ENCODE results near the gene ARHGAP4.

ARHGAP4 gene

DNA sequence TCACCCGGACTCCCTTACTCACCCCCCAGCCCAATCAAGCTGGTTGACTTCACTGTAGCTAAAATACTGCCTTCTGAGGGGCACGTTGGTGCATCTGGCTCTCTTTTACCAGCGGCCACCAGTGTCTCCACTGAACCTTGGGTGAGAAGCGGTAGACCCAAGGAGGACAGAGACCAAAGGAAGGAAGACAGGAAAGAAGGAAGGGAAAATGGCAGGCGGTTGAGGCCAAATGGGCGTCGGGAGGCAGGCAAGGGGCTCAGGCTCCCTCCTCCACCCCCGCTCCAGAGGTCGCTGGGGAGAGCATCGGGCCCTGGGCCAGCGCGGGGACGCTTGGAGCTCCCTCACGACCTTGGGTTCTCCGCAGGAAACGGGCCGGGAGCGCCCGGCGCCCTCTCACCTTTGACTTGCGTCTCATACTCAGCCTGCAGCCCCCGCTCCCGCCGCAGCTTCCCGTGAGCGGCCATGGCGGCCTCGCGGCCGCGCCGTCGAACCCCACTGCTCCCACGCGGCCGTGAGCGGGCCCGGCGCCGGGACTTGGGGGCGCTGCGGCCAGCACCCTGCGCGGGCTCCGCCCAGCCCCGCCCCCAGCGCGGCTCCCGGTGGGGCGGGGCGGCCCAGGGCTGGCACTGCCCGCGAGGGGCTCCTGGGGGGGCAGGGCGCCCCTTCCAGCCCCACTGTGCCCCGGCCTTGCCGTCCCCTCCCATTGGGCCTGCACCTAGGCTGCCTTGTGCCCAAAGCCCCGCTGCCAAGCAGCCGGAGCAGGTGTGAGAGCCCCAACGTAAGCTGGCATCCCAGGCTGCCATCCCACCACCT lies at the start of gene ARHGAP4:
ARHGAP4 (minus strand) TSS at position 526 of the 813 bp plus-strand sequence; CDS start at position 464, 62 bp downstream.
- peak; percentile 14 for DNase-seq

DNA sequence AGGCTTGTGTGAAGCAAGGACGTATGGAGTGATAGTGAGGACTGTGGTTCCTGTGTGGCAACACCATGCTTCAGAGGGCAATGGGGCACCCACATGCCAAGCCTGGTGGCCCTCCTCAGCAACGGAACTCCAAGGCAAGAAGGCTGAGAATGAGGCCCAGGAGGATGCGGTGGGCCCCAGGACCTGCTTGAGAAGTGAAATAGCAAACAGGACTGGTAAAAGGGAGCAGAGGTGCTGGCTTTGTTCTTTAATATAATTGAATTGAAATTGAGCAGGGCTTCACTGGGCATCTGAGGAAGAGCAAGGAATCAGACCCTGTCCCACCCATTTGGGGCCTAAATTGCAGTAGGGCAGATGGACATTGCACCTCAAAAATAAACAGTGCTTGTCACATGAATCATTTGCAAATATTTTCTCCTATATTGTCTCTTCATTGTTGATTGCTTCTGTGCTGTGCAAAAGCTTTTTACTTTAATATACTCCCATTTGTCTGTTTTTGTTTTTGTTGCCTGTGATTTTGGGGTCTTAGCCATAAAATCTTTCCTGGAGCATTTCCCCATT lies 48.7 kb upstream of the ARHGAP4 start:
- DNase-seq: no peak

DNA sequence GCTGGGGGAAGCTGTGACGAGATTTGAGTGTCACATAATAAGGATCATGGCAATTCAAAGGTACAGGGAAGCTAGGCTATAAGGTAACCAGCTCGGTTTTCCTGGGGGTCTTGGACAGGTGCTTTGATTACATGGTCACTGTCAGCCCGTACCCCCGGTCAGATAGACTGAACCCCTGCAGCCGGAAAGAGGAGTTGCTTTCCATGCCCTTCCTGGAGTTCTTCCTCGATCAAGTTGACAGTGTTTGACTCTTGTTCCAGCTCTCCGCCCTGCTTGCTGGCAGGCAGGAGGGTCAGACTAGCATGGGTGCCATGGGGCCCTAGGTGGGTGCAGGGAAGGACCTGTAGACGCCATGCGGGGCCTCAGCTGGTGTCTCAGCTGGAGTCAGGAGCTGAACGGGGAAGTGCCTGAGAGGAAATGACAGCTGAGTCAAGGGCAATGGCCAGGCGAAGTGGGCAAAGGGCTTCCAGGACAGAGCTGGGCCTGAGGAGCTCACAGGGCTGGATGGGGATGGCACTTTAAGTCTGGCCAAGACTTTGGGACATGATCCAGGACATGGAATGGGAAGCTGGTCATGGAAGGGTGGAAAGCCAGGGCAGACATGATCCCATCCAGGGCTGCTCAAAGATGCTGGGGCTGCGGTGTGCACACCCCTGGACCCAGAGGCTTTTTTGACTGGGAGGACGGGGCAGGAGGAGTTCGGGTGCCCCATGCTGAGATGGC lies 48.1 kb upstream of the ARHGAP4 start:
- DNase-seq: no peak

DNA sequence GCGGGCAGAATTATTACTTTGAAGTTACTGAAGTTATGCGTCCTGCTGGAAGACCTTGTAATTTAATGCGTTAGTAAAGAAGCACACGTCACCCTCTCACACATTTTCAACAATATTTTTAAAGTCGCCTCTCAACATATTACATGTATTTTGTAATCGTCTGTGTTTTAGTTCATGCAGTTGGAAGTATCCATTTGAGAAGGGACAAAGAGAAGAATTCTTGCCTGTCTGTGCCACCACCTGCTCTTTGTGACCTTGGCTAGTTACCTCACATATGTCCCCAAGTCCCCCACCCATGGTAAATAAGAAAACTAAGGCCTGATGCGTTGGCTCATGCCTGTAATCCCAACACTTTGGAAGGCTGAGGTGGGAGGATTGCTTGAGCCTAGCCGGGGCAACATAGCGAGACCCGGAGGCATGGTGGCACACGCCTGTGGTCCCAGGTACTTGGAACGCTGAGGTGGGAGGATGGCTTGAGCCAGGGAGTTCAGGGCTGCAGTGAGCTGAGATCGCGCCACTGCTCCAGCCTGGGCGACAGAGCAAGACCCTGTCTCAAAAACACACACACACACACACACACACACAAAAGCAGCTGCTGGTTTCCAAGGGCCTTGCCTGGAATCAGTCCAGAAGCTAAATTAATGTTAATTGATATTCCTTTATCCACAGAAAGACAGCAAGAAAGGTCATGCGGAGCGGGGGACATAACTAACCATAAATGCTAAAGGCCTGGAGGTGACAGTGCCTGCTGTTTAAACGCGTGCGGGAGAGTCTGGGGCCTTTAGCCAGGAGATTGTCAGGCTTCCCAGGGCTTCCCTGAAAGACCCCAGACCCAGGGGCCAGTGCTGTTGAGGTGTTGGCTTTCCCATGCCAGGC lies 47.3 kb upstream of the ARHGAP4 start:
- no peak for DNase-seq

DNA sequence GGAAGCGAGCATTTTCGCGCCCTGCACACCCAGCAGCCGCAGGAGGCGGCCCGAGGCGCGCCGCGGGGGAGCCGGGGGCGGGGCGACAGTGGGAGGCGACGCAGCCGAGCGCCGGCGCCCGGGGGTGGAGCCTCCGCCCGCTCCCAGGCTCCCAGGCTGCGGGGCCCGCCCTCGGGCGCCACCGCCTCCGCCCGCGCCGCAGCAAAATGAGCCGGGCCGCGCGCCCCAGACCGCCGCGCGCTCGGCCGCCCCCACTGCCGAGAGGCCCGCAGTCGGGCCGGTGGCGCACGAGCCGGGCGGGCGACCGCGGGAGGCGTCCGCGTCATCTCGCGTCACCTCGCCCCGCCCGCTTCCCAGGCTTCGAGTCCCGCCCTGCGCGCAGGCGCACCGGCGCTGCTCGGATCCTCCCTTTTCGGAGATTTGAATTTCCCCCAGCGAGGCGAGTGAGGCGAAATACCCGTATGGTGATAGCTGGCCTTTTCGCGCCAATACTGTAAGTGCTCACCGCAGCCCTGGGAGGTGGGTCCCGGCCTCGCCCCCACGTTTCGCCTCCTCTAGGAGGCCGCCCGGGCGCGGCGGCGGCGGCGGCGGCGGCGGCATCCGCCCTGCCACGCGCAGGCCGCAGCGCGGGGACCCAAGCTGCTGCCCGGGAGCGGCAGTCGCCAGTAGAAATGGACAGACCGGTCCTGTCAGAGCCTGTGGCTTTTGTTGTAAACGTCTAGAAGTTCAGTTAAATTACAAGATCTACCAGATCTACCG lies 46.5 kb upstream of the ARHGAP4 start, which contains the start of gene TMEM187:
TMEM187 (plus strand) TSS at position 387 of the 759 bp plus-strand sequence. CDS start 9,309 bp downstream, outside the sequence.
- peak; percentile 87 for DNase-seq

DNA sequence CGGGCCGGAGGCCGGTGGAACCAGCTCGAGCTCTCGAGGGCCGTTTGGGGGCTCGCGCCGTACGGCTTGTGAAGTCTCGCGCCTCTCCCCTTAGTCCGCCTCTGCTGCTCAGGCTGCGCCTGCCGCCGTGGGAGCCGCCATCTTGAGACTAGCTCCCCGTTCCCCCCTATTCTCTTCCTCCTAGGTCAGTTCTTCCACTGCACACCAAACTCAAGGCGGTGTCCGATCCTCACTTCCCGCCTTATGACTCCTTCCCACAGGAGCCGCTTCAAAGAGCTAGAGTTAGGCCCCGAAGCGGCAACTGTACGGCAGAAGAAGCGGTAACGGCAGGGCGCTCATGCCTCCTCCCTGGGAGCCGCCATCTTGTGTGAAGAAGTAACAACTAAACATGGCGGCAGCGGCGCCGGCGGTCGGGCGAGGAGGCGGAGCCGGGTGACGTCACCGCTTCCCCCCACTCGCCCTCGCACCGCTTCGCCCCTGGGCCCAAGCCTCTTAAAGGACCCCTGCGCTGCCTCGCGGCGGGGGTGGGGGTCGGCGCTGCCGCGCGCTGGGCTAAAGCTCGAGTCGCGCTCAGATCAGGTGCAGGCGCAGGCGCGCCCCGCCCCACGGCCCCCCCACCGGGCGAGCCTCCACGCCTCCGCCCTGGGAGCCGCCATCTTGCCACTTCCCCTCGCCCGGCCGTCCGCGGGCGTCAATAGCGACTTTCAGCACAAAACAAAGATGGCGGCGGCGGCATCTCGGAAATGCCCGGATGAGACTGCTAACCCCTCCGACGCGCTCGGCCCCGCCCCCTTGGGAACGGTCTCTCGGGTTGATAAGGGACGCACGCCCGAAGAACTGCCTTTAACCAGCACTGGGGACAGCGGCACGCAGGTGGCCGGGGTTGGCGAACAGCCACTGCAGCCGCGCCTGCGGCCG lies 45.6 kb upstream of the ARHGAP4 start, which contains the start of gene HCFC1:
HCFC1 (minus strand) TSS at position 369 of the 918 bp plus-strand sequence. CDS start 978 bp downstream, outside the sequence.
- DNase-seq: peak; percentile 88

DNA sequence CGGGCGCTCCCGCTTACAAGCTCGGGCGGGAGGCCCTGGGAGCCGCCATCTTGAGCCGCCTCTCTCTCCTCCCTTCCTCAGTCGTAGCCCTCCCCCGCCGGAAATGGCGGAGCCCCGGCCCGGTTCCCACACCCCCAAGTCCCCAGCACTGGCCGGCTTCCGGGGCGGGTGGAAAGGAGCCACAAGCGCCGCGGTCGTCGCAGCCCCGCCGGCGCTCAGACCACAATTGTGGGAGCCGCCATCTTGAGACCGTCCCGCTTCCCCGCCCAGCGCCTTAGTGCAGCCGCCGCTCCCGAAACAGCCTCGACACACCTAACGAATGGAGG lies 45.0 kb upstream of the ARHGAP4 start:
- peak; percentile 37 for DNase-seq

DNA sequence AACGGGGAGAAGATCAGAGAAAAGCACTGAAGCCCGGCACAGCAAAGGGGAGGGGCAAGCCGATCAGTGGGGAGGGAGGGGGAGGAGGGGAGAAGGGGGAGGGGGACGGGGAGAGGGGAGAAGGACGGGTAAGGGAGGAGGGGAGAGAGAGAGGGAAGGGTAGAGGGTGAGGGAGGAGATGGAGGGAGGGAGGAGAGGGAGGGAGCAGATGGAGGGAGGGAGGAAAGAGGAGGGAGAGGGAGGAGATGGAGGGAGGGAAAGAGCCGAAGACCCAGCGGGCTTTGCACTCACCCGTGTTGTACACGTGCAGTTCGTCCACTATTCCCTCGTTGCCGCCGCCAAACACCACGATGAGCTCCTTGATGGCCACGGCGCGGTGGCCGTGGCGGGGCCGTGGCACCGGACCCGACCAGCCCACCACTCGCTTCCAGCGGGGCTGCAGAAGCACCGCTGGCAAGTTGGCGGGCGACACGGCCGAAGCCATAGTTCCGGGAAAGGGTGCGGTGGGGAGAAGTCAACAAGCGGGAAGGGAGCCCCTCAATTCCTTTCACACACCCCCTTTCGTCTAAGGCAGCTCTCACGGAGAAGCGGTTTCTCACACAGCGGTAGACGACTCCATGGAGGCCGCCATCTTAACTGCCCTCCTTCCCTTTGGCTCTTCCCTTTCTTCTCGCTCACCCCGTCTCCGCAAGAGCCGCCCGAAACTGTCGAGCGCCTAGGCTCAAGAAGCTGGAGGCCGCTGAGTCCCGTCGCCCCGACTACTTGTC lies 44.5 kb upstream of the ARHGAP4 start:
- no peak for DNase-seq

DNA sequence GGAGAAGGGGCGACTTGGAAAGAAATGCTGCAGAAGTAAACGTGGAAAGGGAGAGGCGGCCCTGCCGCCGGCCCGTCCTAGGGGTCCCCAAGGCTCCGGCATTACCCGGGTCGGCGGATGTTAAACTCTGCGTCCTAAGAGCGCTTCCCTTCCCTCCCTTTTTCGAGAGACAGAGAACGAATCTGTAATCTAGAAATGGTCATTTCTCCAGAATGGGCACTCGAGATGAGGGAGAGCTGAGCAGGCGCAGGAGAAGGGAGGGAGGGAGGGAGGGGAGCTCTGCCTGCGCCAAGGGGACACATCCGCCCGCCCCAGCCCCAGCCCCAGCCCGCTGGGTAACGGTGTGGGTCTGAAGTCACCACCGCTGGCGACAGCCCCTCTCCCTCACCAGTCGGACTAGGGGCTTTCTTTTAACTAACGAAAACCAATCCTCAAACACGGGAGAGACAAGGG lies 43.9 kb upstream of the ARHGAP4 start:
- DNase-seq: no peak

DNA sequence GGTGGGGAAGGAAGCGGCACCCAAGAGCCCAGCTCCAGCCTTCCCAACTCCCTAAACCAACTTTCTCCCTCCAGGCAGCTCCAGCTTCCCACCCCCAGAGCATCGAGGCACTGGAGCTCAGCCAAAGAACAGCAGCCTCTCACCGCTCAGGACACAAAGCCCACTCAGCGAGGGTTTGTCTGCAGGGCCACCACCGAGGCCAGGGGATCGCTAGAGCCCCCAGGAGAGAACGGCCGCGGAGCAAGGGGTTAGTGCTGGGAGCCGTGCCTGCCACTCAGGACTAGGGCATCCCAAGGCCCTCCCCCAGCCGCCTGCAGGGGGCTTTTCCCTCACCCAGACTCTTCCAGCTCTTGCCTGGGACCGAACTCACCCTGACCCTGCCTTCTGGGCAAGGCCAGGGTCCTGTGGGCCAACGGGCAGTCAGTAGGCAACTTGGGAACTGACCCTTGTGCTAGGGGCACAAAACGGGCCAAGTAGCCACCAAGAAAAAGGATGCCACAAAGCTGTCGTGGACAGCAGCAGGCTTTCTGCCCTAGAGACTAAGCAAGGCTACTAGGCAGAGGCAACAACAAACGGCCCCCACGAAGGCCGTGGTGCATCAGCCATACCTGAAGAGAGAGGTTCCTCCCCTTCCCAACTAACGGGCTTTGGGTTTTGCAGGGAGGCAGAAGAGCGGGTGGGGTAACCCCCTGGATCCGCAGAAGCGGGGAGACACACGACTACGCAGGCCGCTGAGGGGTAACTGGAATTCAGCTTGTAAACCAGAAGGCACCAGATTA lies 43.2 kb upstream of the ARHGAP4 start:
- DNase-seq: no peak

DNA sequence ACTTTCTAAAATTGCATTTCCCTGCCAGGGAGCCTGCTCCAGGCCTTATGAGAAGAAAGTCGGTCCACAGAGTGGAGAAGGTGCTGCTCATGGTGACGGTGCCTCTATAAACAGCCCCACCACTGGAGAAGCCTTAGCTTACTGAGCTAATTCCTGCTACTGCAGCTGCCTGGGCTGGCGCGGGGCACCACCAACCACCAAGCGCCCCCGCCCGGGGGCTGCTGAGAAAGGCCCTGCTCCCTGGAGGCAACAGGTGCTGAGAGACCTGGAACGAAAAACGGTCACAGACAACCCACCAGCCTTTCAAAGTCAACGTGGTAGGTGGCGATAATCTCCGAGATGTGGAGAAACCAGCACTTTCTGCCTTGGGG lies 42.7 kb upstream of the ARHGAP4 start:
- DNase-seq: peak; percentile 29

DNA sequence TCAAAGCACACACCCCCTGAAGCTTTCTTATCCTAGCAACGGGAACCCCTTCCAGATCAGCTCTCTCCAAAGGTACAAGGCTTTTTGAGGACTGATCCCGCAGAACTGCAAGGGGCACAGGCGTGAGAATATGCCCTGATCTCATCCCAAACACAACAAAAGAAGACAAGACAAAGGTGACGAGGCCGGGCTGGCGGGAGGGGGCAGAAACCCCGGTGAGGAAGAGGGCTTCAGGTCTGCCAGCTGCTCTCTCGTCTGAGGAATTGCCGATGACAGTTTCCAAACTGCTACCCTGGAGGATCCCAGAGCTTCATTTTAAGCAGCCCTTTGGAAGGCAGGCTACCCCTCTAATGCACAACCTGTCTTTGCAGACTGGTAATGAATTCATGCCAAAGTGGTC lies 42.2 kb upstream of the ARHGAP4 start:
- DNase-seq: no peak

DNA sequence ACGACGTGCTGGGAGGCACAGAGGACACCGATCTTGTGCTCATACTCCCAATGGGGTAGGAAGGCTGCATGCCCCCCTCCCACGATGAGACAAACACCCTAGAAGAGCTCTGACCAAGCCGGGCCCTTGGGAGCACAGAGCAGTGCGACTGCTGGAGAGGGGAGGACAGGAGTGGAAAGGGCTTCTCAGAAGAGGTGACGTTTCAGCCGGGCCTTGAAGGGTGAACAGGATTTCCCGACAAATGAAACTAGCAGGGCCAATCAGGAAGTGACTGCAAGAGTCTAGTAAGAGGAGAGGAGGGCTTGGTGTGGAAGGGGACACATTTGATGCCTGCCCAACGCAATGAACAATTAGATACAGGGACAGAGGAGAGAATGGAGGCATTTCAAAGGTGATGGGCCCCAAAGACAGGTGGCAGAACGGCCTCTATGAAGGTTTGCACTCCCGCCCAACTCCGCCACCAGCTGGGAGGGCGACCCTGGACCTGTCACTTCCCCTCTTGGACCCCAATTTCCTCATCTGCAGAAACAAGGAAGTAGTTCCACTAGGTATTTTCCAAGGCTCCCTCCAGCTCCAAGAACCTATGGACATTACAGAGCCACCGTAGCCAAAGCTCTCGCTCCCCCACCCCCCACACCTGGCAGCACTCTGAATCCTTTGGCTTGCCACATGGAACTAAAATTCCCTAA lies 41.6 kb upstream of the ARHGAP4 start:
- no peak for DNase-seq

DNA sequence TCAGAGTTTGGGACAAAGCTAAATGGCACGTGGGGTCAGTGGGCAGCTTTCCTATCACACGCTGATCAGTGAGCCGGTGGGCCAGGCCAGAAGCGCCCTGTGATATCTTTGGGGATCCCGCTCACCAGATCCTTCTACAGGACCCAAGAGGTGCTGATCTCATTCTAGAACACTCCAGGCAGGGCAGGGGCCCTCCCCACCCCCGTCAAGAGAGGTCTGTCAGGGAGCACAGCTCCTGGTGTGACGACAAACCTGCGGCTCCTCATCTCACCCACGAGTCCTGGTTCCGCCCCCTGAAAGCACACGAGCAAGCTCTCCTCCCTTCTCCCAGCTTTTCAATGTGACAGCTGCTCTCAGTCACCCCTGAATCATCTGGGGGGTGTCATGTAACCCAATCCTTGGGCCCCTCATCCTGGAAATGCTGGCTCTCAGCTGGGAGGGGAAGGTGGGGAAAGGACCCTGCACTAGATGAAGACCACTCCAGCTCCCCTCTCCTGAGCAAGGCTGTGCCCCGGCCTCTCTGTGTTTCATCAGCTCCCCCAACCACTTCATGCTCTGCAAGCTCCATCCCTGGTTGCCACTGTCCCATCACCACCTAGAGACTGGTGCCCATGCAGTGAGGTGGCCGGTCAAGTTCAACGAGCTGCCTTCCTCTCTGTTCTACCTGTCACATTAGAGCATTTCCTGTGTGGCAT lies 40.9 kb upstream of the ARHGAP4 start:
- no peak for DNase-seq

DNA sequence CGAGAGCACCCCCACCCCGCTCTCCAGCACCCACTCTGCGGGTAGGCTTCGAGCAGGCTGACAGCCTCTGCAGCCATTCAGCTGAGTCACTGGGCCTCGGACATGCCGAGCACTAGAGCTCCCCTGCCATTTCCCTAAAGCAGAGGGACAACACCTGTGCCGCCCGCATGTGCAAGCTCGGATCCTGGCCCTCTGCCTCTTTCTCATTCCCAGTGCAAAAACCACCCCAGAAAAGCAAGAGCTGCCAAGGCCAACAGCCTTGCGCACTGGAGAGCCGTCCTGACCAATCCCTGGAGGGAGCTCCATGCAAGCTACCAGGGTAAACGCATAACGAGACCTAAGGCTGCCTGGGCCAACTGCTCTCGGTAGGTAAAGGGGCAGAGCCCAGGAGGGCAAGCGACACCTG lies 40.2 kb upstream of the ARHGAP4 start:
- no peak for DNase-seq

DNA sequence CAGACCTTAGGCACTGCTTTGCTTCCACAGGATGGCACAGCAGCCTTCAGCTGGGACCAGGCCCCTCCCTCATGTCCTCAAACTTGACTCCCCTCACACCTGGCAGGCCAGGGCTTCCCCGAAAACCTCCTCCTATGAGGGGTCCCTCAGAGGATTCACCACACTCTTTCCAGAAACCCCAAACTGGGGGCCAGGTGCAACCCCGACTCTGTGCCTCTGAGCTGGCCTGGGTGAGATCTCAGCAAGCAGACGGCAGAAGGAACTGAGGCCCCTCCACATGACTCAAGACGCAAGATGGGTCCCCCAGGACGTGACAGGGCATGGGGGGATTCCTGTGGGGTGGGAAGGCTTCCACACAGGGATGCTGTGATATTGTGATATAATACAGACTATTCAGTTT lies 39.3 kb upstream of the ARHGAP4 start:
- no peak for DNase-seq

DNA sequence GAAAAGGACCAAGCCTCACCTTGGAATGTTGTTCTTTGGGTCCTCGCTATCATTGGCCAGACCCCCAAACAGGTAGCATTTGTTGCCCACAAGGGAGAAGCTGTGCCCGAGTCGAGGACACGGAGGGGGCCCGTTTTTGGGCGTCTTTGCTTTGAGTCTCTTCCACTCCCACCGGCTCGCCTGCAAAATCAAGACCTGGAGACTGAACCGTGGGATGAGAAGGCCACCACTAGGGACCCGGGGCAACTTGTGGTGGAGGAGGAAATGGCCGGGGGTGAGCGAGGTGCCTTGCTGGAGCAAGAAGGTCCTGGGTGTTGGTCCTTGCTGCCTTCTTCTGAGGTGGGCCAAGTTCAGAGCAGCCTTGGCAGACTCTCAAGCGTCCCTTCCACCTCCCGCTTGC lies 38.0 kb upstream of the ARHGAP4 start:
- no peak for DNase-seq

DNA sequence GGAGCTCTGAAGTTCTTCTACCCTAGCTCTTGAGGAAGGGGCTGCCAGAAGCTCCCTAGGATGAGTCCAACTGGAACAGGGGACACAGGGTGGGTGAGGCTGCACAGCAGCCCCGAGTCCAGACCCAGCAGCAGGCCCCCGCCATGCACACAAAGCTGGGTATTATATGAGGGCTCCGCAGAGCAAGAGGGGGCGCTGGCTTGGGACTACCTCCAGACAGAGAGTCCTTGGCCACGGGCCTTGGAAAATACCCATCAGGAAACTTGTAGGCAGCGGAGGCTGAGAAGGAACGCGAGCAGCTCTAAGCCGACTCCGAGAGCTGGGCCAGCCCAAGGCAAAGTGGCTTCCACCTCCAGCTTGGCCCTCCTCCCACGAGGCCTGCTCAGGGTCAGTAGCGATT lies 37.5 kb upstream of the ARHGAP4 start:
- no peak for DNase-seq
